ENCODE data around the gene KASH5. TPM values are rescaled to one million over a fixed set of nuclear protein-coding genes. Genes with fewer than 3 reads are reported as not detected.

Gene KASH5
- total and polyA plus RNA-seq, 4 donors, result not detected

DNA sequence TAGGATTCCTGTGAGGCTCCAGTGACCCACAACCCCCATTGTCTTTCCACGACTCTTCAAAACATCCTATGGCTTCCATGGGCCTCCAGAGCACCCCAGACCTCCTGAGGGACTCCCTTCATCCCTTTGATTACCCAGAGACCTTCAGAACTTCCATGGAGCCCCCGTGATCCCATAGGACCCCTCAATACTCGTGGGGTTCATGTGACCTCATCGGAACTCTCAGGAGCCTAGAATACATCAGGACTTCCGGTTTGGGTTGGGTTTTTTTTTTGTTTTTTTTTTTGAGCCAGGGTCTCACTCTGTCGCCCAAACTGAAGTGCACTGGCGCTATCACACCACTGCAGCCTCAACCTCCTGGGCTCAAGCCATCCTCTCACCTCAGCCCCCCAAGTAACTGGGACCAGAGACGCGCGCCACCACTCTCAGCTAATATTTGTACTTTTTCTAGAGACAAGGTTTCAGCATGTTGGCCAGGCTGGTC, 65.8 kb downstream of the KASH5 start:
- no peak for DNase-seq (ENCODE audit: low spot score)
- TF ChIP-seq RXRA (IDR thresholded peaks at IDR 0.05), result no peak
- TF ChIP-seq JUND (IDR thresholded peaks at IDR 0.05), result no peak
- no peak for TF ChIP-seq MAX (IDR thresholded peaks at IDR 0.05)
- no peaks in the 10 kb centered on the region for H3K27me3 ChIP-seq (ENCODE audit: control insufficient read depth in 4 of 4, insufficient read depth in 4 of 4, low read length in 3 of 4)
- H3K9ac ChIP-seq (ENCODE audit: low read depth in 1 of 2, low read length in 2 of 2), result peak overlapping the region; percentile 24 to 80
- H3K9me3 ChIP-seq (ENCODE audit: control insufficient read depth in 4 of 4, low read length in 3 of 4), result no peaks in the 10 kb centered on the region
- peaks cover 0 to 22% (median 10%) of the 10 kb centered on the region in 4 donors for H3K4me1 ChIP-seq (ENCODE audit: control insufficient read depth in 4 of 4, insufficient read depth in 4 of 4, low read length in 3 of 4)
- H3K27ac ChIP-seq (ENCODE audit: low read depth in 1 of 2, low read length in 2 of 2), result peak overlapping the region; percentile 90 to 95
- WGBS, result 52% methylated on average over 10 of the region's 10 CpGs
- H3K36me3 ChIP-seq (ENCODE audit: control insufficient read depth in 4 of 4, insufficient read depth in 3 of 4, low read depth in 1 of 4, low read length in 3 of 4), result peaks cover 0 to 5% (median 2%) of the 10 kb centered on the region in 4 donors
- peak overlapping the region; percentile 53 to 78 (median 75) for H3K4me3 ChIP-seq (ENCODE audit: low read depth in 1 of 3, low read length in 3 of 3)

DNA sequence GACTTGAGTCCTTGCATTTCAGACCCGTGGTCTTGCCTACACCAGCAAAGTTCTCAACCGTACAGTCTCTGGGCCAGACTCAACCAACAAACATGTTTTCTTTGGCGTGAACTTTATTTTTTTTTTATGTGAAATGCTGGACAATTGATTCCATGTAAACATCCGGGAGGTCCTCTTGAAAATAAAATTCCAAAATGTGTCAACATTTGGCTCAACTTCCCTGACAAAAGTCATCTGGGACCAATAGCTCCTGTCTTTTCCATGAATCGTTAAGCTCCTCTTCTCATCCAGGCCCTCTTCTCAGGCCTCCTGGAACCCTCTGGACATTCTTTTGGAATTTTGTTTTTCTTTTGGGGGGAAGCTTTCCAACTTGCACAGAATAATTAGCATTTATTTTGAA, 67.7 kb downstream of the KASH5 start:
- DNase-seq (ENCODE audit: low spot score), result no peak
- TF ChIP-seq ZBTB33 (IDR thresholded peaks at IDR 0.05) (no peak), GABPA (IDR thresholded peaks at IDR 0.05 in 1 of 2, conservative IDR thresholded peaks at IDR 0.05 in 1 of 2) (no peak), JUND (IDR thresholded peaks at IDR 0.05) (no peak), HNF4G (IDR thresholded peaks at IDR 0.05) (no peak), RXRA (IDR thresholded peaks at IDR 0.05) (no peak), FOXA1 (IDR thresholded peaks at IDR 0.05) (no peak), EGR1 (IDR thresholded peaks at IDR 0.05; ENCODE audit: low read depth in 2 of 2) (no peak), RAD21 (IDR thresholded peaks at IDR 0.05) (no peak), YY1 (IDR thresholded peaks at IDR 0.05) (no peak), FOXA2 (IDR thresholded peaks at IDR 0.05) (no peak), TAF1 (conservative IDR thresholded peaks at IDR 0.05) (no peak)
- TF ChIP-seq, protein P1, sequence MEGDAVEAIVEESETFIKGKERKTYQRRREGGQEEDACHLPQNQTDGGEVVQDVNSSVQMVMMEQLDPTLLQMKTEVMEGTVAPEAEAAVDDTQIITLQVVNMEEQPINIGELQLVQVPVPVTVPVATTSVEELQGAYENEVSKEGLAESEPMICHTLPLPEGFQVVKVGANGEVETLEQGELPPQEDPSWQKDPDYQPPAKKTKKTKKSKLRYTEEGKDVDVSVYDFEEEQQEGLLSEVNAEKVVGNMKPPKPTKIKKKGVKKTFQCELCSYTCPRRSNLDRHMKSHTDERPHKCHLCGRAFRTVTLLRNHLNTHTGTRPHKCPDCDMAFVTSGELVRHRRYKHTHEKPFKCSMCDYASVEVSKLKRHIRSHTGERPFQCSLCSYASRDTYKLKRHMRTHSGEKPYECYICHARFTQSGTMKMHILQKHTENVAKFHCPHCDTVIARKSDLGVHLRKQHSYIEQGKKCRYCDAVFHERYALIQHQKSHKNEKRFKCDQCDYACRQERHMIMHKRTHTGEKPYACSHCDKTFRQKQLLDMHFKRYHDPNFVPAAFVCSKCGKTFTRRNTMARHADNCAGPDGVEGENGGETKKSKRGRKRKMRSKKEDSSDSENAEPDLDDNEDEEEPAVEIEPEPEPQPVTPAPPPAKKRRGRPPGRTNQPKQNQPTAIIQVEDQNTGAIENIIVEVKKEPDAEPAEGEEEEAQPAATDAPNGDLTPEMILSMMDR (IDR thresholded peaks at IDR 0.05; ENCODE audit: low read depth, low read length, missing input control), result no peak

GRCh38 chr19:49456326-49456725, 68.3 kb downstream of the KASH5 start:
- Histone ChIP-seq H3K27ac (ENCODE audit: low read depth in 1 of 2, low read length in 2 of 2) (no peak overlapping the region), H3K4me3 (ENCODE audit: low read depth in 1 of 3, low read length in 3 of 3) (no peak overlapping the region), H3K9me3 (ENCODE audit: control insufficient read depth in 4 of 4, low read length in 3 of 4) (no peaks in the 10 kb centered on the region), H3K27me3 (ENCODE audit: control insufficient read depth in 4 of 4, insufficient read depth in 4 of 4, low read length in 3 of 4) (no peaks in the 10 kb centered on the region), H3K36me3 (ENCODE audit: control insufficient read depth in 4 of 4, insufficient read depth in 3 of 4, low read depth in 1 of 4, low read length in 3 of 4) (peaks cover 0 to 3% (median 1%) of the 10 kb centered on the region in 4 donors), H3K4me1 (ENCODE audit: control insufficient read depth in 4 of 4, insufficient read depth in 4 of 4, low read length in 3 of 4) (peaks cover 0 to 16% (median 3%) of the 10 kb centered on the region in 4 donors), H3K9ac (ENCODE audit: low read depth in 1 of 2, low read length in 2 of 2) (no peak overlapping the region)
- DNase-seq (ENCODE audit: low spot score), result no peak
- 91% methylated on average over 5 of the region's 5 CpGs for WGBS
- TF ChIP-seq HNF4A (conservative IDR thresholded peaks at IDR 0.05) (no peak), GABPA (IDR thresholded peaks at IDR 0.05 in 1 of 2, conservative IDR thresholded peaks at IDR 0.05 in 1 of 2) (no peak), YY1 (IDR thresholded peaks at IDR 0.05) (no peak), NR2F2 (IDR thresholded peaks at IDR 0.05) (no peak), RXRA (IDR thresholded peaks at IDR 0.05) (no peak), REST (IDR thresholded peaks at IDR 0.05) (no peak), SP1 (IDR thresholded peaks at IDR 0.05) (no peak), MAX (IDR thresholded peaks at IDR 0.05) (no peak), FOXA2 (IDR thresholded peaks at IDR 0.05) (no peak), JUND (IDR thresholded peaks at IDR 0.05) (no peak), FOXA1 (IDR thresholded peaks at IDR 0.05) (no peak), RAD21 (IDR thresholded peaks at IDR 0.05) (no peak)
- TF ChIP-seq, protein P2, sequence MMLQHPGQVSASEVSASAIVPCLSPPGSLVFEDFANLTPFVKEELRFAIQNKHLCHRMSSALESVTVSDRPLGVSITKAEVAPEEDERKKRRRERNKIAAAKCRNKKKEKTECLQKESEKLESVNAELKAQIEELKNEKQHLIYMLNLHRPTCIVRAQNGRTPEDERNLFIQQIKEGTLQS (IDR thresholded peaks at IDR 0.05), result no peak

More for the DNA sequence above, 67.7 kb downstream of the KASH5 start:
- no peak overlapping the region for H3K9ac ChIP-seq (ENCODE audit: low read depth in 1 of 2, low read length in 2 of 2)
- peaks cover 0 to 16% (median 3%) of the 10 kb centered on the region in 4 donors for H3K4me1 ChIP-seq (ENCODE audit: control insufficient read depth in 4 of 4, insufficient read depth in 4 of 4, low read length in 3 of 4)
- H3K27ac ChIP-seq (ENCODE audit: low read depth in 1 of 2, low read length in 2 of 2), result no peak overlapping the region
- no peak overlapping the region for H3K4me3 ChIP-seq (ENCODE audit: low read depth in 1 of 3, low read length in 3 of 3)
- H3K9me3 ChIP-seq (ENCODE audit: control insufficient read depth in 4 of 4, low read length in 3 of 4), result no peaks in the 10 kb centered on the region
- WGBS, result 77% methylated on average over 5 of the region's 5 CpGs
- H3K36me3 ChIP-seq (ENCODE audit: control insufficient read depth in 4 of 4, insufficient read depth in 3 of 4, low read depth in 1 of 4, low read length in 3 of 4), result peaks cover 0 to 3% (median 1%) of the 10 kb centered on the region in 4 donors
- H3K27me3 ChIP-seq (ENCODE audit: control insufficient read depth in 4 of 4, insufficient read depth in 4 of 4, low read length in 3 of 4), result no peaks in the 10 kb centered on the region
